Sciatic nerve (tissue), 2 donors: ENCODE results near the gene ACP3. TPM values are rescaled to one million over a fixed set of nuclear protein-coding genes. Genes with fewer than 3 reads are reported as not detected.
"Not testable (repeated sequence)": the region's sequence is repeated elsewhere in the genome, so short reads cannot be mapped to it uniquely, and the experiment has no call there.

Source experiments
- ATAC-seq: fragments of 200-7000 bp; cut with Tn5 transposase; one replicate; pipeline ENCODE4 v1.9.1; 2020; ENCODE audit warnings: mild to moderate bottlenecking, moderate library complexity
- DNase-seq: peaks from one replicate; pipeline ENCODE4 v3.0.0-alpha.2; 2020; ENCODE audit warnings: low spot score
- intact Hi-C: fragments of 100-400 bp; cut with DNase I; formaldehyde crosslinking; loops from one replicate; pipeline ENCODE4 v1.14.2; 2022
- total RNA-seq: library from RNA; stranded (reverse); fragmentation: NEBNext Ultra II Directional; extraction: Animal tissue kit (Norgen Biotek cat#: 25700); gene quantifications from one replicate; pipeline ENCODE4 v1.2.1, GENCODE V29; 2021
- donor health status: DM: no; HTN: no; CAD: no.
- donor health status: DM: no; HTN: no; CAD: no.

Gene ACP3, protein sequence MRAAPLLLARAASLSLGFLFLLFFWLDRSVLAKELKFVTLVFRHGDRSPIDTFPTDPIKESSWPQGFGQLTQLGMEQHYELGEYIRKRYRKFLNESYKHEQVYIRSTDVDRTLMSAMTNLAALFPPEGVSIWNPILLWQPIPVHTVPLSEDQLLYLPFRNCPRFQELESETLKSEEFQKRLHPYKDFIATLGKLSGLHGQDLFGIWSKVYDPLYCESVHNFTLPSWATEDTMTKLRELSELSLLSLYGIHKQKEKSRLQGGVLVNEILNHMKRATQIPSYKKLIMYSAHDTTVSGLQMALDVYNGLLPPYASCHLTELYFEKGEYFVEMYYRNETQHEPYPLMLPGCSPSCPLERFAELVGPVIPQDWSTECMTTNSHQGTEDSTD
- total RNA-seq = 2.9 TPM

DNA sequence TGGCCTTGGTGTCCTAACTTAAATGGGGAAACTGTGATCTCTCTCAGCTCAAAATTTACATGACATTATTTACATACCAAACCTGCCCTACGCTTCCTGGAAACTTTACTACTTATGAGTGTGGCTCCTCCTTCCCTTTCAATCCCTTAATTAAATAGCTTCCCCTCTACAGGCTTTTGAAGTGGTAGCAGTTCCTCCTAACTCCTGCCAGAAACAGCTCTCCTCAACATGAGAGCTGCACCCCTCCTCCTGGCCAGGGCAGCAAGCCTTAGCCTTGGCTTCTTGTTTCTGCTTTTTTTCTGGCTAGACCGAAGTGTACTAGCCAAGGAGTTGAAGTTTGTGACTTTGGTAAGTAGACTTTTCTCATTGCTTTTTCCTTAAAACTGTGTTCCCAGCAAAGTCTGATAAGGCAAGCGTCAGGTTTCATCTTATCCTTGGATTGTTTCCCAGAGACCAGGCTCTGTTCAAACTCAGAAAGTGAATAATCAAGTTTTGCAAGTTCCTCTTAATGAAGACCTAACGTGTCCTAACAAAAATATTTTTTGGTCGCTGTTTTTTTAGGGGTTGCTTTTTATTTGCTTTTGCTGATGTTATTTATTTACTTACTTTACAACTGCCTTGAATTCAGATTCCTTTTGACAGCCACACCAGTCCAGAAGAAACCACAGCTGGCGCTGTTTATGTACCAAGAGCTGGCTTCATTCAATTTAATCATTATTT is at the start of gene ACP3:
ACP3 (plus strand) TSS at position 179 of the 720 bp plus-strand sequence; CDS start at position 229, 50 bp downstream.
- ATAC-seq (peak; percentile 85), DNase-seq (no peak)
- intact Hi-C loops = no loop called here

DNA sequence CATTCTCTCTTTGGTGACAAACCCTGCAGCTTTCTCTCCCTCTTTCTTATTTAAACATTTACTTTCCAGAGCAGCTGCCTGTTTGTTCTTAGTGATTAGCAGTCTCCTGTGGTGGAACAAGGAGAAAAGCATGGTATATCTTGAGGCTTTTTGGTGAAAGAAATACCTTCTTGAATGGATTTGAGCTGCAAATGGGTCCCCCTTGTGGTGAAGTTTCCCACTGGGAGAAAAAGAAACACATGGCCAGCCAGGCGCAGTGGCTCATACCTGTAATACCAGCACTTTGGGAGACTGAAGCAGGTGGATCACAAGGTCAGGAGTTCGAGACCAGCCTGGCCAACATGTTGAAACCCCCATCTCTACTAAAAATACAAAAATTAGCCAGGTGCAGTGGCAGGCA is 48.3 kb upstream of the ACP3 start:
- DNase-seq (no peak), ATAC-seq (no peak)
- intact Hi-C loops = no loop called here

DNA sequence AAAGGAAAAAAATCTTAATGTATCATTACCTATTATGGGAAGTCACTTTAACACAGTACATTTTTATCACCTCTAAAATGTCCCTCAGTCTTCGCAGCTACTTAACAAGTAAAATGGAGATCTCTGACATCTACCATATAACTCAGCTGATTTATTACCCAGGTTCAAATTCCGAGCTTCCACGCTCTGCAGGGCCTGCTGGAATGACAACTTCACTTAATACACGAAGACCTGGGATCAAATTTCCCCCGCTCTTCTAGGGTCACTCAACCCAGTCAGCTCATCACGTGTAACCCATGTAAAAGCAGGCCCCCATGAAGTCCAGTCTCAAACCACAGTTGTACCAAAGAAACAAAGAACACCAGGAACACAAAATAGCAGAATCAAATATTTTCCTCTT is 44.2 kb upstream of the ACP3 start:
- DNase-seq = no peak
- intact Hi-C loops = no loop called here
- no peak for ATAC-seq

DNA sequence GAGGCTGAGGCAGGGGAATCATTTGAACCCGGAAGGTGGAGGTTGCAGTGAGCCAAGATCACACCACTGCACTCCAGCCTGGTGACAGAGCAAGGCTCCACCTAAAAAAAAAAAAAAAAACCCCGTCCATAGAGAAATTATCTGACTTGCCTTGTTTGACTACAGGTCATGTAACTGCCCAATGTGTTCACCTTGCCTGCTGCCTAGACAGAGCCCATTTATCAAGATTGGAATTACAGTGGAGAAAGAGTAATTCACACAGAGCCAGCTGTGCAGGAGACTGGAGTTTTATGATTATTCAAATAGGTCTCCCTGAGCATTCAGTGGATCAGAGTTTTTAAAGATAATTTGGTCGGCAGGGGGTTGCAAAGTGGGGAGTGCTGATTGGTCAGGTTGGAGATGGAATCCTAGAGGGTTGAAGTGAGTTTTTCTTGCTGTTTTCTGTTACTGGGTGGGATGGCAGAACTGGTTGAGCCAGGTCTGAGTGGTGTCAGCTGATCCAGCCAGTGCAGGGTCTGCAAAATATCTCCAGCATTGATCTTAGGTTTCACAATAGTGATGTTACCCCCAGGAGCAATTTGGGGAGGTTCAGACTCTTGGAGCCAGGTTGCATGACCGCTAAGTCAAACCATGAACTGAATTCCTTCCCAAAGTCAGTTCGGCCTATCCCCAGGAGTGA is 40.8 kb upstream of the ACP3 start:
- ATAC-seq (no peak), DNase-seq (no peak)
- intact Hi-C loops = no loop called here

DNA sequence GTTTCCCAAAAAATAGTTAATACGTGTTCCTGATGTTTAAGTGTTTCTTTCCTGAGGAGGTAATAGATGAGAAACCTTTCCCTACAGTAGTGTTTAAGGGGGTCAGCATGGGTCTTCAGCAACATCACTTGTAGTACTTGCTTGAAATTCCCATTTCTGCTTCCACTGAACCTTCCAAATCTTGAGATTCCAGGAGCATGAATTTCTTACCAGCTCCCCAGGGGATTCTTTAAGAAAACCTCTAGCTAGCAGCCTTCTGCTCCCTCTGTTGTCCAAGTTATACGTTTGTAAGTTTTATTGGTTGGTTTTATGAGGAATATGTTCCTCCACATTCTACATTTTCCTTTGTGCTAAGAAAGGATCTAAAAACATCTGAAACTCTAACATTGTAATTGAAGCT is 38.2 kb upstream of the ACP3 start:
- intact Hi-C loops = no loop called here
- ATAC-seq = no peak
- no peak for DNase-seq

DNA sequence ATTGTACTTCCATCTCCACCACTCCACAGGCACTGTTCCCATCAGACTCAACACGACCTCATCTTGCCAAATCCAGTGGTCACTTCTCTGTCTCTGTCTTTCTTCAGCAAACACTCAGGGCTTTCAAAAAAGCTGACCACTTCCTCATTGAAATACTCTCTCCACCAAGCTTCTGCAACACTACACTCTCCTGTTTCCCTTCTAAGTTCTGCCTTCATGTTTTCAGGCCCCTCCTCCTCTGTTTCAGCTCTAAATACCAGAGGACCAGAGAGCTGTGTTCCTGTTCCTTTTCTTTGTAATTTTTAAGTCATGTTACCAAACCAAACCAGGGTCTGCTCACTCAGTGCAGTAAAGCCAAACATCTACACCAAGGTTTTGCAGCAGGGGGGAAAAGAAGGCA is 33.8 kb upstream of the ACP3 start:
- intact Hi-C loops = no loop called here
- no peak for DNase-seq
- peak; percentile 84 for ATAC-seq

DNA sequence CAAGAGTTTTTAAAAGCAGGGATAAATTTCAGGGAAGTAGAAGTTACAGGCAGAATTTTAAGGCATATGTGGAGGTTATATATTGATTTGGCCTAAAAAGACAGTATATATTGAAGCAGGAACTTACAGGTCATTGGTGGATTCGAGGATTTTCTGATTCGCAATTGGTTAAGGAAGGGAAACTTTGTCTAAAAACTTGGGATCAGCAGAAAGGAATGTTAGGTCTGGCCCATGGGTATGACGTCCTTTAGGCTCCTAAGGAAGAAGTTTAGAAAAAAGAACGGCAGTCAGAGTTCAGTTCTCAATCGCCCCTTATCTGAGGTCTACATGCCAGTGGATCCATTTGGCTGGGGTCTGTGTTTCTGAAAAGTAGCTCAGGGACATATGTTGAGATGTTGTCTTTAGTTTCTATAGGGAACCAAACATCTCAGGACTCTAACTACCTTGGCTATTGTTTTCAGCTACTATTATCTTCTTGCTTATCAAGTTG is 33.2 kb upstream of the ACP3 start:
- intact Hi-C loops = no loop called here
- DNase-seq (no peak), ATAC-seq (no peak)

DNA sequence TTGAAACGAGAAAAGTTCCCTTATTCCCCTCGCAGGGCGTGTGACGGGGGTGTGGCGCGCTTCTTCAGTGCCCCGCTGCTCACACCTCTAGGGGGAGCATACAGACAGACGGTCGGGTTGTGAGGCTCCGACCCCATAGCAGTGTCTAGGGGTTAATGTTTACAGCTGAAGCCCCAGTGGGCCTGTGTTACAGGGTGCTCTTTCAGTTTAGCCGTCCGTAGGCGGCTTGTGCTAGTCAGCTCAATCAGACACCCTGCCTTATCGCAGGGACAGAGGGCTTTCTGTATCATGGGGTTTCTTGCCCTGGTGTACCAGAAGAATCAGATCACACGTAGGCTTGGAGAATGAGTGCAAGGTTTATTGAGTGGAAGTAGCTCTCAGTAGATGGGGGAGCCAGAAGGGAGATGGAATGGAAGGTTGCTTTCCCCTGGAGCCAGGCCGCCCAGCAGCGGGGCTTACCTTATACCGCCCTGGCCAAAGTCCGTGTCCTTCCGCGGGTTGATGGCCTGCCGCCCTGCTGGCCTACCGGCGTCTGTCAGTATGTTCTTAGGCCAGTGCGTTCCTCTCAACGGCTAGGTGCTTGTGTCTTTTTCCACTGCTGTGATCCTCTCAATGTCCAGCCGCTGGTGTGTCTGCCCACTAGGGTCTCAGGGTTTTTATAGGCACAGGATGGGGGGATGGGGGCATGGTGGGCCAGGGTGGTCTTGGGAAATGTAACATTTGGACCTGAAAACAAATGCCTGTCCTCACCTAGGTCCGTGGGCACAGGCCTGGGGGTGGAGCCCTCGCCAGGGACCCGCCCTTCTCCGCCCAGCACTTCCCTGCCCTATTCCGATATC is 32.2 kb upstream of the ACP3 start:
- ATAC-seq = no peak
- no peak for DNase-seq
- intact Hi-C loops = no loop called here

DNA sequence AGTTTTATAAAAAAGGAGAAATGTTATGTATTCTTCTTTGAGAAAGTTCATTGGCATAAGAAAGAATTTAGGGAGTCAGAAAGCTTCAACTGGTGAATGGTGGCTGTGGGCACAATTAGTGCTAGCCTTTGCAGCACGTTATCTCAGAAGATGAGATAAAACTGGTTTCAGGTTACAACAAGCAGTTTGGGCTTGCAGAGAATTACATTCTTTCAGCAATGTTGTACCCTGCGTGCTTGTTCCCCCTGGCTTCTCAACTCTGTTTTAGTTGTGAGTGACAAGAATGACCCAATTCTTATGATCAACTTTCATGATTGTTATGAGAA is 31.6 kb upstream of the ACP3 start:
- intact Hi-C loops = no loop called here
- ATAC-seq (no peak), DNase-seq (no peak)

DNA sequence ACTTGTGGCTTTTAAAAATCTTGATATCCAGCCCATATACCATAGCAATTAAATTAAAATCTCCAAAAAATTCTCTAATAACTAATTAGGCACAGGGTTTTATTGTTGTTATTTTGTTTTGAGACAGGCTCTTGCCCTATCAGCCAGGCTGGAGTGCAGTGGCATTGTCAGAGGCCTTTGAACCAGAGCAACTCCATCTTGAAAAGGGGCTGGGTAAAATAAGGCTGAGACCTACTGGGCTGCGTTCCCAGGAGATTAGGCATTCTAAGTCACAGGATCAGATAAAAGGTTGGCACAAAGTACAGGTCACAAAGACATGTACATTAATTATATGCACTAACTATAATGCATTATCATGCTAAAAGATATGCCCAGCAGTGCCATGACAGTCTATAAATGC is 31.2 kb upstream of the ACP3 start:
- DNase-seq (no peak), ATAC-seq (no peak)
- intact Hi-C loops = no loop called here

DNA sequence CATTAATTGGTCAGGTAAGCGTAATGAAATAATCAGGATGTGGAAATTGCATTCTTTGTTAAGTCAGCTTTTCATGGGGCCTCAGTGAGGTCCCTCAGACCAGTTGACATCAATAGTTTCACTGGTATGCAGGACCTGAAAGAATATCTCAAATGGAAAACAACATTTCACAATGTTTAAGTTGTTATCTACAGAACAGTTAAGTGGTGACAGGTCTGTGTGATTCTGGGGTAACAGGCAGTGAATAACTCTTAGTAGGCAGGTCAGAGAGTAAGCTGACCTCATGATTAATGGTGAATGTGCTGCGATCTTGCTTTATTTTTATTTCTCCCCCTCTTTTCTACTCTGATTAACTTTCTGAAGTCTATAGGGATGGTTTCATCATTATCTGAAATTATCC is 28.9 kb upstream of the ACP3 start:
- no peak for ATAC-seq
- intact Hi-C loops = no loop called here

DNA sequence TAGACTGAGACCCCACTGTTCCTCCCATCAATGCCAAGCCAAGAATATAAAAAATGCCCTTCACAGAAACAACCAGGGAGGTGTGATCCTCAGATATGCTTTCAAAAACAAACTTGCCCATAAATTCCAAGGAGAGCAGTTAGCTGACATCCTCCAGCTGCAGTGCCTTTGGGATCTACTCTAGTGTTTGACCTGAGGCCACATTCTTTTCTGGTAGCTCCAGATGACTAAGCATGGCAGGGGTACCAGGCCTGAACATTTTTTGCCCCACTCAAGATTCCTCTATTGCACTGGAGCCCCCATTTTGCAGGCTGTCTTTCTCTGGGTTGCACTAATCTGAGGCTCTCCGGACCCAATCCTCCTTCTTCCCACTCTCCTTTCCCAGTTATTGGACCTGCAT is 27.9 kb upstream of the ACP3 start:
- no peak for ATAC-seq

More for the DNA sequence above, 28.9 kb upstream of the ACP3 start:
- no peak for DNase-seq

DNA sequence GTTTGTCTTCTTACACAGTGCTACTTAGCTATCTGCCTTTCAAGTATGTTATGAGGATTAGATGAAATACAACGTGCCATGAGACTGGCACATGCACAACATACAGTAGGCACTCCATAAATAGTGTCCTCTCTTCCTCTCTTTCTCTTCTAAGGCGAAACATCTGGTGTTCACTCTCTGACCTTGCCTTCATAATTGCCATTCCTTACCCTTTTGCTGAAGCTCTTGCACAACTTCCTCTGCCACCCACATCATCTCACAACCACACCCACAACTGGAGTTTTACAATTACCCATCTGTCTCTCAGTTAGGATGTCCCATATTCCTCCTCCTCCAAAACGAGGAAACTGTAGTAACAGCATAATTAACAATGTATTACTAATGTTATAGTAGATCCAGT is 26.4 kb upstream of the ACP3 start:
- intact Hi-C loops = no loop called here
- ATAC-seq (peak; percentile 85), DNase-seq (no peak)

More for the DNA sequence above, 27.9 kb upstream of the ACP3 start:
- no peak for DNase-seq
- intact Hi-C loops = no loop called here

DNA sequence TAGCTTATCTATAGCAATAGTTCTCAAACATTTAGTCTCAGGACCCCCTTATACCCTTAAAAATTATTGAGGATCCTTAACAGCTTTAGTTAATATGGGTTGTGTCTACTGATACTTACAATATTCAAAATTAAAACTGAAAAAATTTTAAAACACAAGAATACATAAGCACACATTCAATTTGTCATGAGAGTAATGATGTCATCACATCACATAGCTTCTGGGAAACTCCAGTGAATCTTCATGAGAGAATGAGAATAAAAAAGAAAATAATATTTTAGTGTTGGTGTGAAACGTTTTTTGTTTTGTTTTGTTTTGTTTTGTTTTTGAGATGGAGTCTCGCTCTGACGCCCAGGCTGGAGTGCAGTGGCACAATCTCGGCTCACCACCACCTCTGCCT is 25.2 kb upstream of the ACP3 start:
- intact Hi-C loops = no loop called here
- no peak for ATAC-seq
- no peak for DNase-seq

DNA sequence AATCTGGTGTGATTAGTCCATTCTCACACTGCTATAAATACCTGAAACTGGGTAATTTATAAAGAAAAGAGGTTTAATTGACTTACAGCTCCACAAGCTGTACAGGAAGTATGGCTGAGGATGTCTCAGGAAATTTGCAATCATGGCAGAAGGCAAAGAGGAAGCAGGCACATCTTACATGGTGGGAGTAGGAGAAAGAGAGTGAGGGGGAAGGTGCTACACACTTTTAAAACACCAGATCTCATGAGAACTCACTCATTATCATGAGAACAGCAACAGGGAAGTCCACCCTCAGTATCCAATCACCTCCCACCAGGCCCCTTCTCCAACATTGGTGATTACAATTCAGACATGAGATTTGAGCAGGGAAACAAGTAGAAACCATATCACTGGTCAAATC is 24.0 kb upstream of the ACP3 start:
- intact Hi-C loops = no loop called here
- no peak for DNase-seq
- ATAC-seq = no peak

DNA sequence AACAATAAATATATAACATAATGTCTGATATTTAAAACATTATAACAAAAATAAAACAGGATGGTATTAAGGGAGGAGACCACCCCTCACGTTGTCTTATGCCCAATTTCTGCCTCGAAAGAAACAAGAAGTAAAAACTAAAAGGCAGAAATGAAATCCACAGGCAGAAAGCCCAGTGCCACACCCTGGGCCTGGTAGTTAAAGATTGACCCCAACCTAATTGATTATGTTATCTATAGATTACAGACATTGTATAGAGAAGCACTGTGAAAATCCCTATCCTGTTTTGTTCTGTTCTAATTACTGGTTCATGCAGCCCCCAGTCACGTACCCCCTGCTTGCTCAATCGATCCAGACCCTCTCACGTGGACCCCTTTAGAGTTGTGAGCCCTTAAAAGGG is 22.3 kb upstream of the ACP3 start:
- intact Hi-C loops = no loop called here
- ATAC-seq (no peak), DNase-seq (no peak)

DNA sequence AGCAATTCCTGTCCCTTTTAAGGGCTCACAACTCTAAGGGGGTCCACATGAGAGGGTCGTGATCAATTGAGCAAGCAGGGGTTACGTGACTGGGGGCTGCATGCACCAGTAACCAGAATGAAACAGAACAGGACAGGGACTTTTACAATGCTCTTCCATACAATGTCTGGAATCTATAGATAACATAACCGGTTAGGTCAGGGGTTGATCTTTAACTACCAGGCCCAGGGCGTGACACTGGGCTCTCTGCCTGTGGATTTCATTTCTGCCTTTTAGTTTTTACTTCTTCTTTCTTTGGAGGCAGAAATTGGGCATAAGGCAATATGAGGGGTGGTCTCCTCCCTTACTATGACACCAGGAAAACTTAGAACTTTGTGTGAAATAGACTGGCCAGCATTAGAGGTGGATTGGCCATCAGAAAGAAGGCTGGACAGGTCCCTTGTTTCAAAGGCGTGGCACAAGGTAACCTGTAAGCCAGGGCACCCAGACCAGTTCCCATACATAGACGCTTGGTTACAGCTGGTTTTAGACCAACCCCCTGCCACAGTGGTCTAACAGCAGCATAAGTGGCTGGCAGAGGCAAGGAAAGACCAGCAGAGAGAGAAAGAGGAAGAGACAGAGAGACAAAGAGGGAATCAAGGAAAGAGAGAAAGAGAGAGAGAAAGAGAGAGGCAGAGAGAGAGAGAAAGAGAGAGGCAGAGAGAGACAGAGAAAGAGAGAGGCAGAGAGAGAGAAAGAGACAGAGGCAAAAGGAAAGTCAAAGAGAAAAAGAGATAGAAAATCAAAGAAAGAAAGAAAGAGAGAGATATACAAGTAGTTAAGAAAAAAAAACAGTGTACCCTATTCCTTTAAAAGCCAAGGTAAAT is 13.6 kb upstream of the ACP3 start:
- DNase-seq, intact Hi-C loops, ATAC-seq: not testable (repeated sequence)

DNA sequence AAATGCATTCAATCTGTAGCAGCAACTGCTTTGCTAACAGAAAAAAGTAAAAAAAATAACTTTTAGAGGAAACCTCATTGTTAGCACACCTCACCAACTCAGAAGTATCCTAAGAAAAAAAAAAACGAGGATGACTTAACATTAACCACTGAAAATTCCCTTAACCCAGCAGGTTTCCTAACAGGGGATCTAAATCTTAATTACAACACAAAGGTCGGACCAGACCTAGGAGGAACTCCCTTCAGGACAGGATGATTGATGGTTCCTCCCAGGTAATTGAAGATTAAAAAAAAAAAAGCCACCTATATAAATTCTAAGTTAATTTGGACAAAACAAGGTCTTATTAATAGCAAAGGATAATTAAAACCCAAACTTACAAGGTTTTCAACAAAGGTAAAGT is 12.9 kb upstream of the ACP3 start:
- DNase-seq, ATAC-seq, intact Hi-C loops: not testable (repeated sequence)
